Measurements from ENCODE around the gene PLCXD1. TPM values are rescaled to one million over a fixed set of nuclear protein-coding genes. Genes with fewer than 3 reads are reported as not detected.

Gene PLCXD1
- total RNA-seq, 1 donor from 2014 or later: 25.7 TPM

DNA sequence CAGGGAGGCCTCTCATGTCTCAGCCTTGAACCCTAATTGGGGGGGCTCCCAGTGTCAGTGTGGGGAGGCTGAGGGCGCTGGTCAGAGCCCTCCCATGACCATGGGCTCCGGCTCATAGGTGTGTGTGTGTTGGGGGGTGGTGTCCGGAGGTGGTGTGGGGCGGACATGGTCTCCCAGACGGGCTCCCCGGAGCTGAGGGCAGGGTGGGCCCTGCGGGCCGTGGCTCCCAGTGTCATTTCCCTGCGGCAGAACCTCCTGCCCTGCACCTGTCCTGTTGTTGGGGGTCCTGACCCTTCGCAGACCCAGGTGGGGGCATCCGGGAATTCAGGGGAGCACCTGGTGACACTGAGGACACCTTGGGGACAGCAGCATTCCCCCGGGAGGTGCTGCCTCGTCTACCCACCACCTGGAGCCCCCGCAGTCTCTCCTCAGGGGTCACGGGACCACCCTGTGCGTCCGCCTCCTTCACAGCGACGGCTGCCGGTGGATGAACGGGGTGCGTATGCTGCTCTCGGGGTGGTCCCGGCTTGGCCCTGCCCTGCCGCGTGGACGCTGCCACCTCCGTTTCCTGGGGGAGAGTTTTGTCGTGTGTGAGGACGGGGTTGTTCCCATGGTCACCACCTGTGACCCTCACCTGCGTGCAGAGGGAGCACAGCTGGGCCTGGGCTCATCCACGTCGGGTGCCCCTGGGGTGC lies 51.9 kb downstream of the PLCXD1 start:
- Histone ChIP-seq H3K27ac (no peak overlapping the region), H3K4me2 (no peak overlapping the region), H4K20me1 (ENCODE audit: low read depth) (no peaks in the 10 kb centered on the region), H3K27me3 (peaks cover 16% of the 10 kb centered on the region), H3F3A (ENCODE audit: low read depth) (no peaks in the 10 kb centered on the region), H3K79me2 (ENCODE audit: low read depth) (no peaks in the 10 kb centered on the region), H3K4me3 (no peak overlapping the region), H3K4me1 (peaks cover 7% of the 10 kb centered on the region), H3K9me3 (ENCODE audit: low read depth) (no peaks in the 10 kb centered on the region), H3K36me3 (no peaks in the 10 kb centered on the region), H3K9ac (no peak overlapping the region), H2AFZ (replicated peaks) (no peak overlapping the region)
- Mint-ChIP-seq H3K27ac (no peak overlapping the region), H3K4me1 (no peaks in the 10 kb centered on the region), H3K27me3 (ENCODE audit: insufficient read depth, low read depth) (peaks cover 2% of the 10 kb centered on the region), H3K36me3 (peaks cover 23% of the 10 kb centered on the region), H3K9me3 (peaks cover 18% of the 10 kb centered on the region), H3K4me3 (no peak overlapping the region)
- DNase-seq (ENCODE audit: low spot score): no peak
- no peak for TF ChIP-seq EZH2phosphoT487 (IDR thresholded peaks at IDR 0.05)
- TF ChIP-seq, protein P1, sequence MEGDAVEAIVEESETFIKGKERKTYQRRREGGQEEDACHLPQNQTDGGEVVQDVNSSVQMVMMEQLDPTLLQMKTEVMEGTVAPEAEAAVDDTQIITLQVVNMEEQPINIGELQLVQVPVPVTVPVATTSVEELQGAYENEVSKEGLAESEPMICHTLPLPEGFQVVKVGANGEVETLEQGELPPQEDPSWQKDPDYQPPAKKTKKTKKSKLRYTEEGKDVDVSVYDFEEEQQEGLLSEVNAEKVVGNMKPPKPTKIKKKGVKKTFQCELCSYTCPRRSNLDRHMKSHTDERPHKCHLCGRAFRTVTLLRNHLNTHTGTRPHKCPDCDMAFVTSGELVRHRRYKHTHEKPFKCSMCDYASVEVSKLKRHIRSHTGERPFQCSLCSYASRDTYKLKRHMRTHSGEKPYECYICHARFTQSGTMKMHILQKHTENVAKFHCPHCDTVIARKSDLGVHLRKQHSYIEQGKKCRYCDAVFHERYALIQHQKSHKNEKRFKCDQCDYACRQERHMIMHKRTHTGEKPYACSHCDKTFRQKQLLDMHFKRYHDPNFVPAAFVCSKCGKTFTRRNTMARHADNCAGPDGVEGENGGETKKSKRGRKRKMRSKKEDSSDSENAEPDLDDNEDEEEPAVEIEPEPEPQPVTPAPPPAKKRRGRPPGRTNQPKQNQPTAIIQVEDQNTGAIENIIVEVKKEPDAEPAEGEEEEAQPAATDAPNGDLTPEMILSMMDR (IDR thresholded peaks at IDR 0.05): no peak
- no peak for TF ChIP-seq EZH2 (IDR thresholded peaks at IDR 0.05)

DNA sequence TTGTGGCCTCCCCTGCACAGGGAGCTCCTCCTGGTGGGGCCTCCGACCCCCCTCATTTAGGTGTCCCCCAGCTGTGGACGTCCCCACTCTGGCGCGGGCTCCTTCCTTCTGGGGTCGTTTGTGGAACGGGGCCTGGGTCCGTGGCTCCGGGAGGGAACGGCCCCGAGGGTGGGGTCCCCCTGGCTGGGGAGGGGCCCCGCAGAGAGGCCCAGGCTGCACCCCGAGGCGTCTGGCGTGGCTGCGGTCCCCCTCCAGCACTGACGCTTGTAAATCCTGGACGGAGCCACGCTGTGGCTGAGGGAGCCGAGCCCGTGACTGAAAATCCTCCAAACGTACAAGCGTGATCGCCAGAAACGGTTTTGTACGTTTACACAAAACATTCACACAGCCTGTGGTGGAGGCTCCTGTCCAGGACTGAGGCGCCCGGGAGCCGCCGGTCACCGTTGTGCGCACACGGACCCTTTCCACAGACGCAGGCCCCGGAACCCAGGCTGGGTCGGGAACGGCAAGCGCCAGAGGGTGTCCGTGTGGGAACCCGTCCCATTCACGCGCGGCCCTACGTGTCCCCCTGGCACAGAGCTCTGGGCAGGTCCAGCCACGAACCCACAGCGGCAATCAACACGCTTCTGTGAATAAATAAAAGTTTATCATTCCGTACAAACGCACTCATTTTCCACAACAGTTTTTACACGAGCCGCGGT lies 52.6 kb downstream of the PLCXD1 start:
- Histone ChIP-seq H3K27me3 (peaks cover 16% of the 10 kb centered on the region), H3K9me3 (ENCODE audit: low read depth) (no peaks in the 10 kb centered on the region), H3K36me3 (no peaks in the 10 kb centered on the region), H4K20me1 (ENCODE audit: low read depth) (no peaks in the 10 kb centered on the region), H2AFZ (replicated peaks) (no peak overlapping the region), H3K4me1 (peaks cover 7% of the 10 kb centered on the region), H3F3A (ENCODE audit: low read depth) (no peaks in the 10 kb centered on the region), H3K27ac (no peak overlapping the region), H3K9ac (no peak overlapping the region), H3K4me3 (no peak overlapping the region), H3K79me2 (ENCODE audit: low read depth) (no peaks in the 10 kb centered on the region), H3K4me2 (no peak overlapping the region)
- no peak overlapping the region for H3K27ac Mint-ChIP-seq
- H3K9me3 Mint-ChIP-seq: peaks cover 21% of the 10 kb centered on the region
- DNase-seq (ENCODE audit: low spot score): no peak
- H3K27me3 Mint-ChIP-seq (ENCODE audit: insufficient read depth, low read depth): peaks cover 2% of the 10 kb centered on the region
- H3K36me3 Mint-ChIP-seq: peaks cover 26% of the 10 kb centered on the region
- no peaks in the 10 kb centered on the region for H3K4me1 Mint-ChIP-seq
- no peak for TF ChIP-seq EZH2phosphoT487 (IDR thresholded peaks at IDR 0.05)
- TF ChIP-seq, protein P1 (IDR thresholded peaks at IDR 0.05): no peak
- no peak for TF ChIP-seq EZH2 (IDR thresholded peaks at IDR 0.05)
- no peak overlapping the region for H3K4me3 Mint-ChIP-seq

DNA sequence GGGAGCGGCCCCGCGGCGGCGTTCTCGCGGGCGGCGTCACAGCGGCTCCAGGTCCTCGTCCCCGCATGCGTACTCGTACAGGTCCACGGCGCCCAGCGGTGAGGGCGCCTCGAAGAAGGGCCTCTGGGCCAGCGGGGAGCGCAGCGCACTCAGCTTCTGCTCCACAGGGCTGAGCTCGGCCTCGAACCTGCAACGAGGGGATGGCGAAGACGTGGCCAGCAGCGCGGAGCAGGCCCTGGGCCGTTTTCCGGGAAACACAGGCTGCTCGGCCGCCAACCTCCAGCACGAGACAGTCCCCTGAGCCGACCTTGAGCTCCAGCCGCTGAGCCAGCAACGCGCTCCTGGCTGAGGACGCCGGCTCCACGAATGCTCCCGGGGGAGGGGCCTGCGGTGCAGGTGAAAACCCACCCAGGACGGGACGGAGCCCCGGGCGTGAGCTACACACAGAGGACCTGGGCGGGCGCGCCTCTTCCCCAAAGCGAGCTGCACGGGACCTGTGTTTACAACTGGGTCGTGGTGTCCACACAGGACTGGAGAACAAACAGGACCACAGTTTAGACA lies 53.2 kb downstream of the PLCXD1 start:
- no peaks in the 10 kb centered on the region for H3K9me3 ChIP-seq (ENCODE audit: low read depth)
- no peak for DNase-seq (ENCODE audit: low spot score)
- H2AFZ ChIP-seq (replicated peaks): no peak overlapping the region
- no peak overlapping the region for H3K4me3 Mint-ChIP-seq
- H3K4me3 ChIP-seq: no peak overlapping the region
- H3F3A ChIP-seq (ENCODE audit: low read depth): no peaks in the 10 kb centered on the region
- no peak overlapping the region for H3K4me2 ChIP-seq
- H3K27me3 ChIP-seq: peaks cover 16% of the 10 kb centered on the region
- H3K4me1 ChIP-seq: peaks cover 7% of the 10 kb centered on the region
- H3K27ac ChIP-seq: no peak overlapping the region
- H3K79me2 ChIP-seq (ENCODE audit: low read depth): no peaks in the 10 kb centered on the region
- H4K20me1 ChIP-seq (ENCODE audit: low read depth): no peaks in the 10 kb centered on the region
- no peaks in the 10 kb centered on the region for H3K4me1 Mint-ChIP-seq
- peaks cover 3% of the 10 kb centered on the region for H3K27me3 Mint-ChIP-seq (ENCODE audit: insufficient read depth, low read depth)
- peaks cover 28% of the 10 kb centered on the region for H3K36me3 Mint-ChIP-seq
- H3K9me3 Mint-ChIP-seq: peaks cover 21% of the 10 kb centered on the region
- H3K27ac Mint-ChIP-seq: no peak overlapping the region
- TF ChIP-seq, protein P1 (IDR thresholded peaks at IDR 0.05): no peak
- no peak for TF ChIP-seq EZH2 (IDR thresholded peaks at IDR 0.05)
- TF ChIP-seq EZH2phosphoT487 (IDR thresholded peaks at IDR 0.05): no peak
- H3K36me3 ChIP-seq: no peaks in the 10 kb centered on the region
- H3K9ac ChIP-seq: no peak overlapping the region

Data from neural progenitor cell (in vitro differentiated cells).